Measurements from ENCODE around the gene PDZK1IP1. TPM values are rescaled to one million over a fixed set of nuclear protein-coding genes. Genes with fewer than 3 reads are reported as not detected.

The PDZK1IP1 gene
- total RNA-seq, 2 donors from 2014 or later, result 1.6 to 1.9 TPM

GRCh38 chr1:47184822-47185677 is 4.8 kb downstream of the PDZK1IP1 start:
- intact Hi-C loops (cut with DNase I), result loop anchor here in 1 of 2 donors (10.0 kb wide), 3 partner anchors 80 to 530 kb away; partner anchors contain the start of gene FOXE3
- ATAC-seq, result no peak
- DNase-seq, result no peak

- no peak for ATAC-seq
- intact Hi-C loops (cut with DNase I), result loop anchor here in 1 of 2 donors (10.0 kb wide), 3 partner anchors 81 to 531 kb away; partner anchors contain the start of gene FOXE3
Measured at GRCh38 chr1:47184090-47184821, 5.6 kb downstream of the PDZK1IP1 start.

GRCh38 chr1:47183308-47184089 is 6.3 kb downstream of the PDZK1IP1 start:
- ATAC-seq (no peak), DNase-seq (no peak)
- intact Hi-C loops (cut with DNase I), result loop anchor here in 1 of 2 donors (10.0 kb wide), 3 partner anchors 81 to 531 kb away; partner anchors contain the start of gene FOXE3

More at GRCh38 chr1:47184090-47184821, 5.6 kb downstream of the PDZK1IP1 start:
- no peak for DNase-seq

GRCh38 chr1:47182676-47183235 is 7.1 kb downstream of the PDZK1IP1 start:
- ATAC-seq (peak in 1 of 2 donors; percentile 4), DNase-seq (no peak)
- intact Hi-C loops (cut with DNase I), result loop anchor here in 1 of 2 donors (10.0 kb wide), 3 partner anchors 82 to 532 kb away; partner anchors contain the start of gene FOXE3

- ATAC-seq, result peak in 1 of 2 donors; percentile 39
- DNase-seq, result no peak
- intact Hi-C loops (cut with DNase I), result loop anchor here in 1 of 2 donors (10.0 kb wide), 3 partner anchors 83 to 533 kb away; partner anchors contain the start of gene FOXE3
Measured at GRCh38 chr1:47181955-47182675, 7.7 kb downstream of the PDZK1IP1 start.

GRCh38 chr1:47181095-47181954 is 8.5 kb downstream of the PDZK1IP1 start:
- intact Hi-C loops (cut with DNase I), result loop anchor here in 1 of 2 donors (10.0 kb wide), 3 partner anchors 83 to 533 kb away; partner anchors contain the start of gene FOXE3
- DNase-seq, result no peak
- no peak for ATAC-seq

GRCh38 chr1:47180603-47181094 is 9.2 kb downstream of the PDZK1IP1 start:
- intact Hi-C loops (cut with DNase I), result loop anchor here in 1 of 2 donors (10.0 kb wide), 3 partner anchors 84 to 534 kb away; partner anchors contain the start of gene FOXE3
- DNase-seq, result no peak
- ATAC-seq, result no peak

GRCh38 chr1:47179988-47180563 is 9.8 kb downstream of the PDZK1IP1 start:
- intact Hi-C loops (cut with DNase I), result loop anchor here (5.0 to 10.0 kb wide), 4 partner anchors 85 to 535 kb away; partner anchors contain the start of gene FOXE3 (in 1 of the 2)
- DNase-seq (no peak), ATAC-seq (no peak)

- peak; percentile 93 for DNase-seq
- intact Hi-C loops (cut with DNase I), result loop anchor here in 1 of 2 donors (5.0 kb wide), 1 partner anchor 432 kb away; no protein-coding TSS in a partner anchor
- peak; percentile 81 to 93 for ATAC-seq
Measured at GRCh38 chr1:47179017-47179987, 10.5 kb downstream of the PDZK1IP1 start.

GRCh38 chr1:47178654-47179016 is 11.2 kb downstream of the PDZK1IP1 start:
- intact Hi-C loops (cut with DNase I), result loop anchor here in 1 of 2 donors (5.0 kb wide), 1 partner anchor 431 kb away; no protein-coding TSS in a partner anchor
- DNase-seq, result no peak
- ATAC-seq, result no peak

GRCh38 chr1:47178020-47178419 is 11.8 kb downstream of the PDZK1IP1 start:
- intact Hi-C loops (cut with DNase I), result loop anchor here in 1 of 2 donors (5.0 kb wide), 1 partner anchor 431 kb away; no protein-coding TSS in a partner anchor
- no peak for ATAC-seq
- no peak for DNase-seq

GRCh38 chr1:47175227-47175934 is 14.5 kb downstream of the PDZK1IP1 start:
- intact Hi-C loops (cut with DNase I), result loop anchor here in 1 of 2 donors (5.0 kb wide), 1 partner anchor 428 kb away; no protein-coding TSS in a partner anchor
- ATAC-seq (peak; percentile 31 to 47), DNase-seq (peak; percentile 56)

GRCh38 chr1:47174656-47175020 is 15.2 kb downstream of the PDZK1IP1 start:
- no peak for ATAC-seq
- DNase-seq, result no peak
- intact Hi-C loops (cut with DNase I), result loop anchor here in 1 of 2 donors (5.0 kb wide), 1 partner anchor 427 kb away; no protein-coding TSS in a partner anchor

GRCh38 chr1:47172782-47173181 is 17.1 kb downstream of the PDZK1IP1 start:
- intact Hi-C loops (cut with DNase I), result no loop called here
- DNase-seq (no peak), ATAC-seq (no peak)

Measured in left cardiac atrium (tissue), 4 donors.